Measurements from ENCODE around the gene ATP6V0E1. TPM values are rescaled to one million over a fixed set of nuclear protein-coding genes. Genes with fewer than 3 reads are reported as not detected.

ATP6V0E1 gene
- total and polyA plus RNA-seq, 2 donors (not counting 3 experiments of a cell fraction or from before 2014, with no cell fraction given) = 217 to 278 TPM

- dilution Hi-C loops (cut with MboI; ENCODE audit: extremely low pct_ligation_motif_present, low sequenced_read_pairs) (no loop called here), intact Hi-C loops (cut with micrococcal nuclease) (no loop called here)
- Histone ChIP-seq H3K4me2 (ENCODE audit: insufficient read depth, low read length) (no peak overlapping the region), H3K79me2 (ENCODE audit: control insufficient read depth, insufficient read depth, low read length) (peaks cover 35% of the 10 kb centered on the region), H3K4me3 (replicated peaks in 1 of 3; ENCODE audit: insufficient read depth in 1 of 3, low read depth in 1 of 3, low read length in 3 of 3) (no peak overlapping the region), H3K9me3 (replicated peaks; ENCODE audit: control insufficient read depth, insufficient read depth, low read length) (no peaks in the 10 kb centered on the region), H3K27ac (ENCODE audit: insufficient read depth, low read depth, low read length) (no peak overlapping the region), H3K27me3 (ENCODE audit: control insufficient read depth in 2 of 2, insufficient read depth in 2 of 2, low read length in 2 of 2) (no peaks in the 10 kb centered on the region), H2AFZ (ENCODE audit: low read depth, low read length) (no peak overlapping the region), H3K9ac (replicated peaks; ENCODE audit: extremely low read depth, insufficient read depth, low read length) (no peak overlapping the region), H3K4me1 (ENCODE audit: control insufficient read depth, extremely low read depth, insufficient read depth, low read length) (no peaks in the 10 kb centered on the region), H3K9me1 (replicated peaks; ENCODE audit: control insufficient read depth, extremely low read depth, insufficient read depth, low read length) (no peaks in the 10 kb centered on the region), H4K20me1 (replicated peaks; ENCODE audit: control insufficient read depth, extremely low read depth, insufficient read depth, low read length) (no peaks in the 10 kb centered on the region), H3K36me3 (ENCODE audit: control insufficient read depth in 2 of 2, extremely low read depth in 1 of 2, insufficient read depth in 2 of 2, low read length in 2 of 2) (peaks cover 4 to 12% of the 10 kb centered on the region in 2 experiments)
- ChIA-PET POLR2A (no interaction called here), CTCF (interaction anchor here (1.2 kb wide), 2 partner anchors 11 to 287 kb away, joined by 3 to 7 read pairs; partner anchors contain the start of gene ATP6V0E1)
- DNase-seq (ENCODE audit: low read depth, low spot score) = no peak
- no TSS peak for BruUV-seq (replicated peaks)
- no peak for FAIRE-seq
- TF ChIP-seq MYC (IDR thresholded peaks at IDR 0.05; ENCODE audit: low read depth, low read length) (no peak), GATA2 (IDR thresholded peaks at IDR 0.05; ENCODE audit: insufficient read depth, insufficient read length, low read depth, low read length) (no peak), POLR2AphosphoS5 (IDR thresholded peaks at IDR 0.05; ENCODE audit: insufficient read depth, low read depth, low read length) (no peak), EZH2 (IDR thresholded peaks at IDR 0.05; ENCODE audit: borderline replicate concordance, low read depth, low read length, severe bottlenecking) (no peak), CTCF (IDR thresholded peaks at IDR 0.05; ENCODE audit: extremely low read depth in 1 of 2, insufficient read depth in 1 of 2, low read depth in 1 of 2, low read length in 2 of 2) (no peak), POLR2A (IDR thresholded peaks at IDR 0.05; ENCODE audit: low read depth, low read length) (no peak)
Measured at GRCh38 chr5:172994405-172994804, 10.8 kb downstream of the ATP6V0E1 start.

All from endothelial cell of umbilical vein (primary cell).